Liver (tissue), 3 donors: ENCODE data around the gene TRIM40.

Source experiments
- EGR1 ChIP-seq, 2 donors: IDR thresholded peaks; 2 replicates each; pipeline ENCODE4 v1.6.1; 2016 to 2018; ENCODE audit warnings: antibody characterized with exemption in 2 of 2, low read depth in 2 of 2
- FOXA1 ChIP-seq: IDR thresholded peaks from 2 replicates; pipeline ENCODE4 v1.6.1; 2016; ENCODE audit warnings: antibody characterized with exemption
- GABPA ChIP-seq, 2 donors: IDR thresholded peaks in 1 of 2; conservative IDR thresholded peaks in 1 of 2; 2 replicates each; pipeline ENCODE4 v1.6.1; 2016; ENCODE audit warnings: antibody characterized with exemption in 2 of 2, mild to moderate bottlenecking in 1 of 2, moderate library complexity in 1 of 2
- HNF4A ChIP-seq, 2 donors: conservative IDR thresholded peaks; 2 replicates each; pipeline ENCODE4 v1.6.1; 2016; ENCODE audit warnings: antibody characterized with exemption in 2 of 2, mild to moderate bottlenecking in 2 of 2
- JUND ChIP-seq, 2 donors: IDR thresholded peaks; 2 replicates each; pipeline ENCODE4 v1.6.1; 2016; ENCODE audit warnings: antibody characterized with exemption in 2 of 2
- MAX ChIP-seq: IDR thresholded peaks from 2 replicates; pipeline ENCODE4 v1.6.1; 2016; ENCODE audit warnings: antibody characterized with exemption
- RAD21 ChIP-seq, 2 donors: IDR thresholded peaks; 2 replicates each; pipeline ENCODE4 v1.6.1; 2016; ENCODE audit warnings: antibody characterized with exemption in 2 of 2, mild to moderate bottlenecking in 2 of 2
- SP1 ChIP-seq: IDR thresholded peaks from 2 replicates; pipeline ENCODE4 v1.6.1; 2018; ENCODE audit warnings: antibody characterized with exemption, mild to moderate bottlenecking
- TAF1 ChIP-seq: conservative IDR thresholded peaks from 2 replicates; pipeline ENCODE4 v1.6.1; 2016; ENCODE audit warnings: antibody characterized with exemption, mild to moderate bottlenecking
- YY1 ChIP-seq: IDR thresholded peaks from 2 replicates; pipeline ENCODE4 v1.6.1; 2016; ENCODE audit warnings: antibody characterized with exemption, mild to moderate bottlenecking
- TF ChIP-seq, protein P1 (sequence below): fragments of 150-350 bp; IDR thresholded peaks from 2 replicates; pipeline ENCODE4 v1.5.1; 2017; ENCODE audit warnings: improper control_type of control experiment, low read depth, low read length; ENCODE audit not compliant: missing input control
- donor health status: healthy.
- donor health status: healthy.

GRCh38 chr6:30150671-30151395 is 14.9 kb downstream of the TRIM40 start:
- TF ChIP-seq JUND (IDR thresholded peaks at IDR 0.05) (no peak), RAD21 (IDR thresholded peaks at IDR 0.05) (no peak), TAF1 (no peak), SP1 (no peak), MAX (no peak), GABPA (IDR thresholded peaks at IDR 0.05 in 1 of 2, conservative IDR thresholded peaks at IDR 0.05 in 1 of 2) (no peak), FOXA1 (no peak), EGR1 (IDR thresholded peaks at IDR 0.05; ENCODE audit: low read depth in 2 of 2) (no peak), YY1 (no peak), HNF4A (conservative IDR thresholded peaks at IDR 0.05) (no peak)
- TF ChIP-seq, protein P1, sequence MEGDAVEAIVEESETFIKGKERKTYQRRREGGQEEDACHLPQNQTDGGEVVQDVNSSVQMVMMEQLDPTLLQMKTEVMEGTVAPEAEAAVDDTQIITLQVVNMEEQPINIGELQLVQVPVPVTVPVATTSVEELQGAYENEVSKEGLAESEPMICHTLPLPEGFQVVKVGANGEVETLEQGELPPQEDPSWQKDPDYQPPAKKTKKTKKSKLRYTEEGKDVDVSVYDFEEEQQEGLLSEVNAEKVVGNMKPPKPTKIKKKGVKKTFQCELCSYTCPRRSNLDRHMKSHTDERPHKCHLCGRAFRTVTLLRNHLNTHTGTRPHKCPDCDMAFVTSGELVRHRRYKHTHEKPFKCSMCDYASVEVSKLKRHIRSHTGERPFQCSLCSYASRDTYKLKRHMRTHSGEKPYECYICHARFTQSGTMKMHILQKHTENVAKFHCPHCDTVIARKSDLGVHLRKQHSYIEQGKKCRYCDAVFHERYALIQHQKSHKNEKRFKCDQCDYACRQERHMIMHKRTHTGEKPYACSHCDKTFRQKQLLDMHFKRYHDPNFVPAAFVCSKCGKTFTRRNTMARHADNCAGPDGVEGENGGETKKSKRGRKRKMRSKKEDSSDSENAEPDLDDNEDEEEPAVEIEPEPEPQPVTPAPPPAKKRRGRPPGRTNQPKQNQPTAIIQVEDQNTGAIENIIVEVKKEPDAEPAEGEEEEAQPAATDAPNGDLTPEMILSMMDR: no peak
